ELF-1 (cell line): ENCODE results near the gene FSIP1.

ENCODE experiments used
- DNase-seq: peaks from one replicate; pipeline ENCODE4 v3.0.0-alpha.2; 2016; ENCODE audit warnings: low read depth, low spot score

The FSIP1 gene

GRCh38 chr15:39756806-39757522 is 25.7 kb downstream of the FSIP1 start:
- no peak for DNase-seq

- no peak for DNase-seq
These were observed 29.6 kb downstream of the FSIP1 start for GRCh38 chr15:39752991-39753390.

DNA sequence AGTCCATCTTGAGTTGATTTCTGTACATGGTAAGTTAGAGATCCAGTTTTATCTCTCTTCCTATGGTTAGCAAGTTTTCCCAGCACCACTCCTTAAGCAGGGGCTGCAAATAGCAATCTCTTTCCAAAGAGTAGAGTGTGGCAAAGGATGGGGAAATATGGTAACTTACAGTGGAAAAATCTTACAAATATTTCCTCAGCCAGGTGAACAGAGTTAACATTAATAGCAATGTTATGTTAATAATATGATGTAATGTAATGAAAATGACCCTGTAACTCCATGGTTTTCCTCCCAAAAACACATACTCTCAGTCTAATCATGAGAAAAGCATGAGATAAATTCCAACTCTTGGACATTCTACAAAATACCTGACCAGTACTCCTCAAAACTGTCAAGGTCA is 30.4 kb downstream of the FSIP1 start:
- no peak for DNase-seq

- DNase-seq, result no peak
These were observed 34.4 kb downstream of the FSIP1 start for GRCh38 chr15:39748276-39748675.

DNA sequence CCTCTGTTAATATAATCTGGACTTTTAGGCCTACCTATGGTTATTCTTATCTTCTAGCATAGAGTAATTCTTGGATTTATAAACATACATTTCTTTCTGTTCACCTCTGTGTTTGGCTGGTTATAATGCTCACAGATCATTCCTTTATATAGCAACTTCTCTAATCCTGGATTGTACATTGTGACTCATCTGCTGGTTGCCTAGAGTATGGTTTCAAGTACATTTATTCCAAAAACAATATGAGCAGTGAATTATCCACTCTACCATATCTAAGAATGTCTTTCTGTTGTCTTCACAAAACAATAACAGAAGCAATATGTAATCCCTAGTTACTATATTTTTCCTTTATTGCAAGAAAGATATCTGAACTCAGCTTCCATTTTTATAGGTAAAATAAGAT is 35.3 kb downstream of the FSIP1 start:
- DNase-seq, result no peak

GRCh38 chr15:39746714-39747276 is 35.8 kb downstream of the FSIP1 start:
- no peak for DNase-seq

- DNase-seq, result no peak
These were observed 36.5 kb downstream of the FSIP1 start for GRCh38 chr15:39746176-39746575.

DNA sequence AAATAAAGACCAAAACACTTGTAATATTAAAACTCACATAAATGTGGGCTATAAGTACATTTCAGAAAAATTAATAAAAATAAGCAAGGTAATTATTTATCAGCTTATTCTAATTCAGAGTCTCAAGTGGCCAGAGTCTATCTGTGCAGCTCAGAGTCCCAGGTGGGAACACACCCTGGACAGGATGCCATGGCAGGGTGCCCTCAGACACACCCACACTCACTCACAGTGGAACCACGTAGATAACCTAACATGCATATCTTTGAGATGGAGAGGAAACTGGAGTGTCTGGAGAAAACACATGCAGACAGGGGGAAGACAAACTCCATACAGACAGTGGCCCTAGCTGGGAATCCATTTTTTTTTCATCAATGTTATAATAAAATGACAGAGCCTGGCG is 37.2 kb downstream of the FSIP1 start:
- no peak for DNase-seq

DNA sequence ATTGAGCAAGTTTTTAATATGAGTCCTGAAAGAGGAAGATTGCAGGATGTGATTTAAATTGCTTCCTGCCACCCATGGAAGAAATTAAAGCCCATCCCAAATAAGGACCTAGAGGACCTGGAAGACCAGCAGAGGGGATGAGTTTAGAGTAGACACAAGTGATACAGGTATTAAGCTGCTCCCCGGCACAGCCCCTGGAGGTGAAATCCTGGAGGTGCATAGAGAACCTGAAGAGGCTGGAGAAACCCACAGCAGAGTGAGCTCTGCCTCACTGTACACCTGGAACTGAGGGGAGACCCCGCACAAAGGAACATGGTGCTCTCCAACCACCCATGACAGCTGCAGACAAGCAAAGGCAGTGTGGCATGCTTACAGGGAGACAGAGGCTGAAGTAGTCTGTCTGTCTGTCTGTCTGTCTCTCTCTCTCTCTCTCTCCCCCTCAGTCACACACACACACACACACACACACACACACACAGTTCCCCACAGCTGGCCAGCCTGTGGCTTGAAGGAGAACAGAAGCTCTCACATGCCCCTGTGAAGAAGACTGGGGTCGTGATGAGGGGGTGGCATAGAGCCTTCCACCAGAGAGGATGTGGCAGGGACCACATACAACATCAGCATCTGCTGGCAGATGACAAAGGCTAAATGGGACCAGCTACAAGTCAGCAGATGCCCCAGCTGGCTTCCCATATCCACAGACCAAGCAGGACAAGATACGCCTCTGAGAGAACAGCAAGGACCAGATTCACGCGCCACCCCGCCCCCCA is 38.1 kb downstream of the FSIP1 start:
- DNase-seq, result no peak

- no peak for DNase-seq
These were observed 39.0 kb downstream of the FSIP1 start for GRCh38 chr15:39743611-39744010.

DNA sequence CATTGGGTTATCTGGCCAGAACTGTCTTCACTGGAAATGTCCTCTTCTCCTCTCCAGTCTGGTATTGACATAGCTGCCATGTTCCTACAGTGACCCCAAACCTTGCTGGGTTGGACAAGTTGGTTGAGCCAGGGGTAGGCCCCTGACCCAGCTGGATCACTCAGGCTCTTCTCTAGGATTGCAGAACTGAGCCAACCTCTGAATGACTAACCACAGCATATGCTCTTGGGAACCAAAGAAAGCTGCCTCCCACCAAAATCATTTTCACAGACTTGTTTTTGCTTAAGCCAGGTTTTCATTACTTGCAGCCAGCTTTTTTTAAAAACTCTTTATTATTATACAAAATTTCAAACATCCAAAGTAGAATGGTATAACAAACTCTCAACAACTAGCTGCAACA is 41.4 kb downstream of the FSIP1 start:
- no peak for DNase-seq

DNA sequence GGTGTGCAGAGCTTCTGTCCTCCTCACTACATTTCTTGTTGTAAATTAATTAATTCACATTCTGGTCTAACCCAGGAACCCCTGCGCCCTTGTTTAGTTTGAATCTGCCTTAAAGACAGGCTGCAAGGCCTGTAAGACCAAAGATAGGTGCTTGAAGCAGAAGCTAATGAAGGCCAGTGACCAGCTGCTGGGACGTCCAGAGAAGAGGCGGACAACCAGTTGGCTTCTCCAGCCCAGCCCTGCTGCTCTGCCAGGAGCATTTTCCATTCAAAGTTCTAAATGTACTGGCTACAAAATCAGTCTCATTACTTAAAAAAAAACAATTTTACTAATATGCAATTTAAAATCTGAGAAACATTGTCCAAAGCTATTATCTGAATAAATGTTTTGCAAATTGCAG is 43.6 kb downstream of the FSIP1 start:
- DNase-seq, result no peak

DNA sequence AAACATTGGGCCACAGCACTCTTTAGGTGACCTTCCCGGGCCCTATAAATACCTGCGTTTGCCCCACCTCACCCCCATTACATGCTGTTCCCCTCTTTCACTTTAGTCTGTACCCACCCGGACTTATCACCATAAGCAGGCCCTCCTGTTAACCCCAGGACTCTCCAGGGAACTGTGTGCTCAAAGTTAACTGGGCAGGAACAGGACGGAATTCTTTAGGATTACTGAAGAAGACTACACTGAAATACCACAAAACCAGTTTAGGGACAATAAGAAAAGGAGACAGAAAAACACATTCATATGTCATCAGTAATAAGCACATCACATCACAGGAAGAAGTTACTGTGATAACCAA is 45.5 kb downstream of the FSIP1 start:
- DNase-seq, result no peak

DNA sequence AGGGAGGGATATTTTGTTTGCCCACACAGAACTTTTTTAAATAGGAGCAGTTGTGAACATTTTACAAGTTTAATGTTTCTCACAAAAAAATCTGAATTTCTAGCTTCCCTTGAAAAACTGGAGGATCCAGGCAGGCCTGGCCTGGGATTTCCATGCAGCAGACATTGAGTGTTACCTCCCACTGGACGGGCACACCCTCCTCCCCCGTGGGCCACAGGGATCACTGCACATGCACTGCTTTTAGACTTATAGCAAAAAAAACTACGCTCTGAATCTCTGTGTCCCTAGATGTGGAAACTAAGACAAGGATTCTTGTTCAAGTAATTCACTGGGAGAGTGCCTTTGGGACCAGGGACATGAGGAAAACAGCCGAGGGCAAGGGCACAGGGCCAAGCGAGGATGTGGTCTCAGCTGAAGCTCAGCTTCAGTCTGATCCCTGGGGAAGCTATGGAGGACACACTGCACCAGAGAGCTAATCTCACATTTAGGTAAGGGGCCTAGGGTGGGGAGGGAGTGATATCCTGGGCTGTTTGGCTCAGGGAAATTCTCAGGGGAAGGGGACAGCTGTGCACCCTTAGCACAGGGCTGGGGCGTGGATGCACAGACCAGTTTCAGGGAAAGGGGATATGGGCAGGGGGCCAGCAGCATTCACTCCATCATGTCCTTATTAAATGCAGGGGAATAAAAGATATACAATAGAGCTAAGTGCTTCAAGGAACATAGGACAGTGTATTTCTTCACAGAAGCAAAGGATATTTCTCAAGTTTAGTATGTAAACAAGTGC is 46.0 kb downstream of the FSIP1 start:
- no peak for DNase-seq

DNA sequence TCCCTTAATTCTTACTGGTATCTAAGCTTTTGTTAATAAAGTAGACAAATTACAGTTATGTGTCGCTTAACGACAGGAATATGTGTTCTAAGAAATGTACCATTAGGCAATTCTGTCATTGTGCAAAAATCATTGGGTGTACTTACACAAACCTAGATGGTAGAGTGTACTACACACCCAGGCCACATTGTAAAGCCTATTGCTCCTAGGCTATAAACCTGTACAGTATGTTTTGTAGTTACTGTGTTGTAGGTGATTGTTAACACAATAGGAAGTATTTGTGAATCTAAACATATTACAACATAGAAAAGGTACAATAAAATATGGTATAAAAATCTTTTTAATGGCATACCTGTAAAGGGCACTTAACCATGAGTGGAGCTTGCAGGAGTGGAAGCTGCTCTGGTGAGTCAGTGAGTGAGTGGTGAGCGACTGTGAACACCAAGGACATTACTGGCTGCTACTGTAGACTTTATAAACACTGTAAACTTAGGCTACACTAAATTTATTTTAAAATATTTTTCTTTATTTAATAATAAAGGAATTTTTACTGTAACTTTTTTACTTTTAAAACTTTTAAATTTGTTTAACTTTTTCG is 47.4 kb downstream of the FSIP1 start:
- no peak for DNase-seq

DNA sequence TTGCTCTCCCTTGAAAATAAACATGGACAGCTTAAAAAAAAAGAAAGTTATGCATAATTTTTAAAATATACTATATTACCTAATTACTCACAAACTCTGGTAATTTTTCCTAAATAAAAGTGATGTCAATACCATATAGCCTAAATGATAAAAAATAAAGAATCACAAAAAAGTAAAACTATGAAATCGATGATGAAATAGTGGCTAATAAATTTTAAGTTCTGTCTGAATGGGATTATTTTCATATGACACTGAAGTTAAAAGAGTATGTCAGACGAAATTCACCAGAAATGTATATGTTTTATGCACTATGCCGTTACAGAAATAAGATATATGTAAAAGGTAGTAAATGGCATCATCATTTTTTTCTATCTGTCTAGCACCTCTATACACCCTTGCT is 51.4 kb downstream of the FSIP1 start:
- DNase-seq, result no peak

- DNase-seq, result no peak
These were observed 52.1 kb downstream of the FSIP1 start for GRCh38 chr15:39730552-39730951.

GRCh38 chr15:39729500-39729899 is 53.1 kb downstream of the FSIP1 start:
- no peak for DNase-seq

DNA sequence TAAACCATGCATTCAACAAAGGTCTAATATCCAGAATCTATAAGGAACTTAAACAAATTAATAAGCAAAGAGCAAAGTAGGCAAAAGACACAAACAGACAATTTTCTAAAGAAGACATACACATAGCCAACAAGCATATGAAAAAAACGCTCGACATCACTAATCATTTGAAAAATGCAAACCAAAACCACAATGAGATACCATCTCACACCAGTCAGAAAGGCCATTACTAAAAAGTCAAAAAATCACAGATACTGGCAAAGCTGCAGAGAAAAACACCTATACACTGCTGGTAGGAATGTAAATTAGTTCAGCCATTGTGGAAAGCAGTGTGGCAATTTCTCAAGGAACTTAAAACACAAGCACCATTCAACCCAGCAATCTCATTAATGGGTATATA is 53.8 kb downstream of the FSIP1 start:
- DNase-seq, result no peak

DNA sequence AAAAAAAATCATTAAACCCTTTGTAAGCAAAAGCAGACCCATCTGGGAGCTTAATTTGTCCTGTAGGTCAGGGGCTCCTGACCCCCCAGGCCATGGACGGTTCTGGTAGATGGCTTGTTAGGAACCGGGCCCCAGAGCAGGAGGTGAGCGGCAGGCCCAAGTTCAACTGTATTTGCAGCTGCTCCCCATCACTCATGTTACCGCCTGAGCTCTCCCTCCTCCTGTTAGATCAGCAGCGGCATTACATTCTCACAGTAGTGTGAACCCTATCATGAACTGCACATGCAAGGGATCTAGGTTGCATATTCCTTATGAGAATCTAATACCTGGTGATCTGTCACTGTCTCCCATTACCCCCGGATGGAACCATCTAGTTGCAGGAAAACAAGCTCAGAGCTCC is 60.7 kb downstream of the FSIP1 start:
- no peak for DNase-seq

DNA sequence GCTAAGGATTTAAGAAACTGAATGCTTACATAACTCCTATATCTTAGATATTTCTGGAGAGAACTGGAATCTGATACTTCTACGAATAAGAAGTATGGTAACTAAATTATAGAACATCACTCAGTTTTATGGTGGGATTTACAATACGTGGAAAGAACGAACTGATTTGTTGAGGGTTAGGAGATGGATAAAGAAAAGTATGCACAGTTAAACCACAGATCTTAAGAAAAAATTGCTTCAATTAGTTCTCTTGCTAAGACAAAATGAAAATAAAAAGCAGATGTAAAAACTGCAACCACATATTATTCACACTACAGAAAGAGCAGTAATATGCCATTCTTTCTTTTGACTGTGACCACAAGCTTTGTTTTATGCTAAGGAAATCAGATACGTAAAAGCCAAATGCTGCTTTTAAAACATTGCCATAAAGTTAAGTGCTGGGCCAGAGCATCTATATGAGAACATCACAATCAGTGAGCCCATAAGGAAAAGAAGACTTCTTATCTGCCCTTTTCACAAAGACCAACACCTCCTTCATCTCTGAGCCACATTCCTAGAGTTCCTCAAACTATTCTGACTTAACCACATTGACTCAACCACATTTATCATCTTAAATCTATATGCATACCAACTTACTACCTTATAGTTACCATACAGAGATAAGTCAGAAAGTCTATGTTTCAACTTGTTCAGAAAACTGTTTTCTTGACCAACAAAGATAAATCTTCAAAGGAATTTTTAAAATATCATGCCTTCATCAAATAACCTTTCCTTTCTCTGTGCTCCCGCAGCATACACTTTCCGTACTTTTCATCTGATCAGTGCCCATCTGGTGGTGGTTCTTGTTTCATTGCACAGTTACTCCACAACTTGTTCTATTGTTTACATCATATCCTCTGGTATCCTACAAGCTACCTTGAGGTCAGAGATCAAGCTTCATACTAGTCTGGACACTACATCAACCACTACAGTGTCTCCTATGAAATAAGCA is 61.7 kb downstream of the FSIP1 start:
- no peak for DNase-seq
